GM19035 (cell line): ENCODE results near the gene TFIP11.

ENCODE experiments used
- ATAC-seq: cut with Tn5 transposase; IDR thresholded peaks from one replicate; pipeline ENCODE4 v1.9.1; 2021; ENCODE audit not compliant: unreplicated experiment

Gene TFIP11

DNA sequence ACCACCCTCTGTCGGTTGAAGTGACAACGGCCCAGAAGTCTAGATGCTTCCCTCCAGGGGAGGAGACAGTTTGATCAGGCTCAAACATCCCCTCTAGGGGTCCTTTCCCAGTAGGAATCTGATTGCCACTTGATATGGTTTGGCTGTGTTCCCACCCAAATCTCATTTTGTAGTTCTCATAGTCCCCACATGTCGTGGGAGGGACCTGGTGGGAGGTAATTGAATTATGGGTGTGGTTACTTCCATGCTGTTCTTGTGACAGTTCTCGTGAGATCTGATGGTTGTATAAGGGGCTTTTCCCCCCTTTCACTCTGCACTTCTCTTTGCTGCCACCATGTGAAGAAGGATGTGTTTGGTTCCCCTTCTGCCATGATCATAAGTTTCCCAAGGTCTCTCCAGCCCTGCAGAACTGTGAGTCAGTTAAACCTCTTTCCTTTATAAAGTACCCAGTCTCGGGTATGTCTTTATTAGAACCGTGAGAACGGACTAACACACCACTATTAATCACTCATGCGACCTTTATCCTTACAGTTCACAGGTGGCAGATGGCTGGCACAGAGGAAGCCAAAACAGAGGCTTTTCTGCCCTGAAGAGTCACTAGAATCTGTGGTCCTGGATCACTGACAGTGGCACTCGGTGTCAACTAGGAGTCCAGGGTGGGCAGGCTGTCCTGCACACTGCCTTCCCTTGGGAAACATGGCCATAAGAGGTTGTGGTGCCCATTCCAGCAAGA lies 61.7 kb downstream of the TFIP11 start:
- ATAC-seq, result no peak

DNA sequence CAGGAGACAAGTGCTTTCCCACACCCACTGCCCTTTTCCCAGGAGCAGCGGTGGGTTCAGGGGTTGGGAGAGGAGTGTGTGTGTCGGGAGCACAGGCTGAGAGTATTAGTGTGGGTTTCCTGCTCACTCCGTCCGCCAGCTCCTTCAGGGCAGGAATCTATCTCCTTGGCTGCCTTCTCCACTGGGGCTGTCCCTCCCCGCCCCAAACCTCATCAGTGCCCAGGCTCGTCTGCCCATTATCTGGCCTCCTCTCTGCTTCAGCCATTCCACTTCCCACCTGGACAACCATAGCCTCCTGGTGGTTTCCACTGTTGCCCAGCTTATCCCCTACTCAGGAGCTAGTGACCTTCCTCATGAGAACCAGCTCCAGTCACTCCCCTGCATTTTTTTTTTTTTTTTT lies 63.3 kb downstream of the TFIP11 start:
- ATAC-seq, result no peak

GRCh38 chr22:26448334-26448733 lies 63.9 kb downstream of the TFIP11 start:
- ATAC-seq, result no peak

GRCh38 chr22:26447584-26448329 lies 64.5 kb downstream of the TFIP11 start:
- no peak for ATAC-seq

GRCh38 chr22:26446808-26447515 lies 65.3 kb downstream of the TFIP11 start:
- ATAC-seq, result no peak

- ATAC-seq, result no peak
Measured at GRCh38 chr22:26445577-26446275, 66.5 kb downstream of the TFIP11 start.

GRCh38 chr22:26444777-26445176 lies 67.5 kb downstream of the TFIP11 start:
- no peak for ATAC-seq

DNA sequence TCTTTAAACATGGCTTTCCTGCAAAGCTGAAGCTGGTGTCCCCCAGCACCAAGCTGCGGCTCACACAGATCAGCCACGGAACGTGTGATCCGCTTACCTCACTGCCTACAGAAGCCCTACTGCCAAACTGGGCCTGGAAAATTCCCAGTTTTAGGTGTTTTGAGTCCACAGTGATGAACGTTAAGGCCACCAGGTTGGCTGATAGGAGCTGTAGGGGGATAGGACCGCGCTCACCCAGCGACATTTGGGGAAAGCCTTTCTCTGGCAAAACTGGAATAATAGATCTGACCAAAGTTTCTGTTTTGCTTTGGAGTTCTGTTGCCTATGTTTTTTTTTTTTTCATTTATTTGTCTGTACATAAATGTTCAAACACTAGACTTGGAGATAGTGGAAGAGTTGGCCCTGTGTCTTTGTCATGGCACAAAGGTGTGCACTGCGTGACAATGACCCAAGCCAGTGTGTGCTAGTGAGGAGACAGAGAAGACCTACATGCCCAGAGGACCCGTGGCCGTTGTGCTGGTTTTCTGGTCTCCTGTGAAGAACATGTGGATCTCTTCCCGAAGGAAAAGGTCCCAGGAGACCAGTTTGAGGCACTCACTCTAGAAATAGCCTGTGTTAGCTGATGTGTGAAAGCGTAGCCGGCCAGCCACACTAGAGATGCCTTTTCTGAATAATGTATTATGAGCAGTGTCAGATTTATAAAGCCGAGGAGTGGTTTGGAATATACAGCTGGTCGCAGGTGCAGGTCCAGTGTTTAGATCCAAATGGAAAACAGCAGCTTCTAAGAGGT lies 68.2 kb downstream of the TFIP11 start:
- ATAC-seq, result no peak

GRCh38 chr22:26442086-26442756 lies 70.1 kb downstream of the TFIP11 start:
- ATAC-seq, result no peak
